ENCODE data around the gene GPATCH11.
A peak's percentile ranks its signal among the peaks of the same experiment; 100 is the strongest.

The GPATCH11 gene

GRCh38 chr2:37084797-37085196 is 479 bp downstream of the GPATCH11 start:
- Histone ChIP-seq H4K20me1 (ENCODE audit: low read depth, low read length) (no peaks in the 10 kb centered on the region), H3K4me3 (ENCODE audit: insufficient read depth, low read length, poor library complexity, severe bottlenecking) (peak overlapping the region; percentile 80), H3K9ac (ENCODE audit: low read length) (peak overlapping the region; percentile 77), H2AFZ (ENCODE audit: low read depth, low read length, severe bottlenecking) (peak overlapping the region; percentile 78), H3K27ac (ENCODE audit: low read depth, low read length) (peak overlapping the region; percentile 16), H3K79me2 (ENCODE audit: insufficient read depth, low read length) (peaks cover 21% of the 10 kb centered on the region; the same call in 1 of the 2 replicates), H3K36me3 (ENCODE audit: low read length) (peaks cover 2% of the 10 kb centered on the region; the same call in 1 of the 2 replicates), H3K9me2 (replicated peaks; ENCODE audit: insufficient read depth, low read length) (no peaks in the 10 kb centered on the region), H3K9me3 (ENCODE audit: insufficient read depth, low read length) (no peaks in the 10 kb centered on the region), H3K27me3 (ENCODE audit: low read length) (no peaks in the 10 kb centered on the region), H3F3A (ENCODE audit: insufficient read depth) (peaks cover 22% of the 10 kb centered on the region), H3K4me2 (ENCODE audit: low read depth, low read length, poor library complexity, severe bottlenecking) (peak overlapping the region; percentile 84)
- TF ChIP-seq, protein P1, sequence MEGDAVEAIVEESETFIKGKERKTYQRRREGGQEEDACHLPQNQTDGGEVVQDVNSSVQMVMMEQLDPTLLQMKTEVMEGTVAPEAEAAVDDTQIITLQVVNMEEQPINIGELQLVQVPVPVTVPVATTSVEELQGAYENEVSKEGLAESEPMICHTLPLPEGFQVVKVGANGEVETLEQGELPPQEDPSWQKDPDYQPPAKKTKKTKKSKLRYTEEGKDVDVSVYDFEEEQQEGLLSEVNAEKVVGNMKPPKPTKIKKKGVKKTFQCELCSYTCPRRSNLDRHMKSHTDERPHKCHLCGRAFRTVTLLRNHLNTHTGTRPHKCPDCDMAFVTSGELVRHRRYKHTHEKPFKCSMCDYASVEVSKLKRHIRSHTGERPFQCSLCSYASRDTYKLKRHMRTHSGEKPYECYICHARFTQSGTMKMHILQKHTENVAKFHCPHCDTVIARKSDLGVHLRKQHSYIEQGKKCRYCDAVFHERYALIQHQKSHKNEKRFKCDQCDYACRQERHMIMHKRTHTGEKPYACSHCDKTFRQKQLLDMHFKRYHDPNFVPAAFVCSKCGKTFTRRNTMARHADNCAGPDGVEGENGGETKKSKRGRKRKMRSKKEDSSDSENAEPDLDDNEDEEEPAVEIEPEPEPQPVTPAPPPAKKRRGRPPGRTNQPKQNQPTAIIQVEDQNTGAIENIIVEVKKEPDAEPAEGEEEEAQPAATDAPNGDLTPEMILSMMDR (IDR thresholded peaks at IDR 0.05; ENCODE audit: insufficient read depth, low read length, poor library complexity, severe bottlenecking) = no peak
- TF ChIP-seq EZH2phosphoT487 (conservative IDR thresholded peaks at IDR 0.05; ENCODE audit: low read length) = no peak

DNA sequence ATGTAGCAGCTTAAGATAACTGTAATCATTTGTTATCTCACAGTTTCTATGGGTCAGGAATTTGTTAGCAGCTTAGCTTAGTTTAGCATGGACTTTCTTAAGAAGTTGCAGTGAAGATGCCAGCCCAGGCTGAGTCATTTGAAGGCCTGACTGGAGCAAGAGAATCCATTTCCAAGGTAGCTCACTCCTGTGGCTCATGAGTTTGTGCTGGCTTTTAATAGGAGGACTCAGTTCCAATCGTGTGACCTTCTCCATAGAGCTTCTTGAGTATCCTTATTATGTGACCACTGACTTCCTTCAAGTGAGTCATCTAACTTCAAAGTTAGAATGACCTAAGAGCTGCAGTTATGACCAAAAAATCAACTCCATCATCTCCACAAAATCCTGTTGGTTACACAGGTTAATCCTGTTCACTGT is 1.4 kb downstream of the GPATCH11 start:
- H3K9me2 ChIP-seq (replicated peaks; ENCODE audit: insufficient read depth, low read length) = no peaks in the 10 kb centered on the region
- H3K27me3 ChIP-seq (ENCODE audit: low read length) = no peaks in the 10 kb centered on the region
- H2AFZ ChIP-seq (ENCODE audit: low read depth, low read length, severe bottlenecking) = no peak overlapping the region
- peaks cover 32% of the 10 kb centered on the region for H3F3A ChIP-seq (ENCODE audit: insufficient read depth)
- no peak overlapping the region for H3K4me3 ChIP-seq (ENCODE audit: insufficient read depth, low read length, poor library complexity, severe bottlenecking)
- no peak overlapping the region for H3K27ac ChIP-seq (ENCODE audit: low read depth, low read length)
- H3K4me2 ChIP-seq (ENCODE audit: low read depth, low read length, poor library complexity, severe bottlenecking) = peak overlapping the region; percentile 84
- H4K20me1 ChIP-seq (ENCODE audit: low read depth, low read length) = no peaks in the 10 kb centered on the region
- peaks cover 3% of the 10 kb centered on the region; the same call in 1 of the 2 replicates for H3K36me3 ChIP-seq (ENCODE audit: low read length)
- H3K9ac ChIP-seq (ENCODE audit: low read length) = peak overlapping the region; percentile 77; the same call in 1 of the 2 replicates
- no peaks in the 10 kb centered on the region for H3K9me3 ChIP-seq (ENCODE audit: insufficient read depth, low read length)
- H3K79me2 ChIP-seq (ENCODE audit: insufficient read depth, low read length) = peaks cover 25% of the 10 kb centered on the region
- TF ChIP-seq EZH2phosphoT487 (conservative IDR thresholded peaks at IDR 0.05; ENCODE audit: low read length) = no peak
- TF ChIP-seq, protein P1 (IDR thresholded peaks at IDR 0.05; ENCODE audit: insufficient read depth, low read length, poor library complexity, severe bottlenecking) = no peak

GRCh38 chr2:37090019-37090477 is 5.7 kb downstream of the GPATCH11 start:
- Histone ChIP-seq H3K9ac (ENCODE audit: low read length) (no peak overlapping the region), H2AFZ (ENCODE audit: low read depth, low read length, severe bottlenecking) (no peak overlapping the region), H3K4me2 (ENCODE audit: low read depth, low read length, poor library complexity, severe bottlenecking) (peak overlapping the region; percentile 64), H3K79me2 (ENCODE audit: insufficient read depth, low read length) (peaks cover 16% of the 10 kb centered on the region), H4K20me1 (ENCODE audit: low read depth, low read length) (no peaks in the 10 kb centered on the region), H3K27me3 (ENCODE audit: low read length) (no peaks in the 10 kb centered on the region), H3K9me2 (replicated peaks; ENCODE audit: insufficient read depth, low read length) (no peaks in the 10 kb centered on the region), H3F3A (ENCODE audit: insufficient read depth) (peaks cover 41% of the 10 kb centered on the region), H3K9me3 (ENCODE audit: insufficient read depth, low read length) (no peaks in the 10 kb centered on the region), H3K36me3 (ENCODE audit: low read length) (peaks cover 18% of the 10 kb centered on the region), H3K27ac (ENCODE audit: low read depth, low read length) (peak overlapping the region; percentile 81), H3K4me3 (ENCODE audit: insufficient read depth, low read length, poor library complexity, severe bottlenecking) (peak overlapping the region; percentile 22)
- TF ChIP-seq, protein P1 (IDR thresholded peaks at IDR 0.05; ENCODE audit: insufficient read depth, low read length, poor library complexity, severe bottlenecking) = no peak
- no peak for TF ChIP-seq EZH2phosphoT487 (conservative IDR thresholded peaks at IDR 0.05; ENCODE audit: low read length)
